AG04449 (cell line): ENCODE measurements around the gene ARHGAP20.

Experiments
- CTCF ChIA-PET: fragments of 350-600 bp; formaldehyde crosslinking; extraction: SDS; loops from one replicate; lab custom pipeline; 2021; ENCODE audit warnings: antibody characterized with exemption; lab: Yijun Ruan, JAX
- POLR2A ChIA-PET: fragments of 400-600, 350-600 bp; formaldehyde crosslinking; extraction: SDS; loops from one replicate; lab custom pipeline; 2020; ENCODE audit warnings: antibody characterized with exemption, inconsistent platforms; lab: Yijun Ruan, JAX
- DNase-seq: peaks from one replicate; pipeline ENCODE4 v3.0.0-alpha.2; 2010; ENCODE audit warnings: low read depth, low spot score
- H3K4me3 ChIP-seq: 2 replicates; pipeline ENCODE4 v1.5.1; 2011; ENCODE audit warnings: low read depth, mild to moderate bottlenecking, control low read depth, low read length
- CTCF ChIP-seq: IDR thresholded peaks from one replicate; pipeline ENCODE4 v1.5.1; 2011; ENCODE audit warnings: mild to moderate bottlenecking, moderate library complexity, low read length, control low read depth, inconsistent platforms; ENCODE audit not compliant: insufficient read depth; ENCODE audit errors: missing control alignments

ARHGAP20 gene

GRCh38 chr11:110755941-110756340, 43.7 kb upstream of the ARHGAP20 start:
- CTCF ChIA-PET = interaction anchor here (1.1 kb wide), 1 partner anchor 41 kb away, joined by 3 read pairs; no protein-coding TSS in a partner anchor
- no peak overlapping the region for H3K4me3 ChIP-seq
- no peak for TF ChIP-seq CTCF
- no peak for DNase-seq
- POLR2A ChIA-PET = no interaction called here

- no peak for TF ChIP-seq CTCF
- H3K4me3 ChIP-seq = no peak overlapping the region
- DNase-seq = no peak
- ChIA-PET CTCF (no interaction called here), POLR2A (no interaction called here)
These were observed 40.7 kb upstream of the ARHGAP20 start for GRCh38 chr11:110752890-110753289.

- ChIA-PET CTCF (no interaction called here), POLR2A (no interaction called here)
- H3K4me3 ChIP-seq = no peak overlapping the region
- DNase-seq = no peak
- TF ChIP-seq CTCF = no peak
These were observed 37.9 kb upstream of the ARHGAP20 start for GRCh38 chr11:110750100-110750499.

- H3K4me3 ChIP-seq = no peak overlapping the region
- DNase-seq = no peak
- TF ChIP-seq CTCF = no peak
- ChIA-PET POLR2A (no interaction called here), CTCF (no interaction called here)
These were observed 35.3 kb upstream of the ARHGAP20 start for GRCh38 chr11:110747531-110747930.

GRCh38 chr11:110738641-110739040, 26.4 kb upstream of the ARHGAP20 start:
- DNase-seq = no peak
- POLR2A ChIA-PET = no interaction called here
- H3K4me3 ChIP-seq = no peak overlapping the region
- TF ChIP-seq CTCF = no peak
- CTCF ChIA-PET = no interaction called here

- CTCF ChIA-PET = no interaction called here
- no peak for TF ChIP-seq CTCF
- no peak for DNase-seq
These were observed 25.4 kb upstream of the ARHGAP20 start for GRCh38 chr11:110737593-110737992.

More at GRCh38 chr11:110737593-110737992, 25.4 kb upstream of the ARHGAP20 start:
- POLR2A ChIA-PET = no interaction called here
- no peak overlapping the region for H3K4me3 ChIP-seq
